RCC 7860 (cell line): ENCODE measurements around the gene BTG2.
"Not testable (repeated sequence)": the region's sequence is repeated elsewhere in the genome, so short reads cannot be mapped to it uniquely, and the experiment has no call there.

Experiments used
- DNase-seq: peaks from one replicate; pipeline ENCODE4 v3.0.0-alpha.2; 2015; ENCODE audit warnings: low spot score
- FAIRE-seq: peaks from 2 replicates; lab custom pipeline; 2012; peaks lifted over from hg19 to GRCh38; lab: Jason Lieb, UNC

The BTG2 gene, protein sequence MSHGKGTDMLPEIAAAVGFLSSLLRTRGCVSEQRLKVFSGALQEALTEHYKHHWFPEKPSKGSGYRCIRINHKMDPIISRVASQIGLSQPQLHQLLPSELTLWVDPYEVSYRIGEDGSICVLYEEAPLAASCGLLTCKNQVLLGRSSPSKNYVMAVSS

DNA sequence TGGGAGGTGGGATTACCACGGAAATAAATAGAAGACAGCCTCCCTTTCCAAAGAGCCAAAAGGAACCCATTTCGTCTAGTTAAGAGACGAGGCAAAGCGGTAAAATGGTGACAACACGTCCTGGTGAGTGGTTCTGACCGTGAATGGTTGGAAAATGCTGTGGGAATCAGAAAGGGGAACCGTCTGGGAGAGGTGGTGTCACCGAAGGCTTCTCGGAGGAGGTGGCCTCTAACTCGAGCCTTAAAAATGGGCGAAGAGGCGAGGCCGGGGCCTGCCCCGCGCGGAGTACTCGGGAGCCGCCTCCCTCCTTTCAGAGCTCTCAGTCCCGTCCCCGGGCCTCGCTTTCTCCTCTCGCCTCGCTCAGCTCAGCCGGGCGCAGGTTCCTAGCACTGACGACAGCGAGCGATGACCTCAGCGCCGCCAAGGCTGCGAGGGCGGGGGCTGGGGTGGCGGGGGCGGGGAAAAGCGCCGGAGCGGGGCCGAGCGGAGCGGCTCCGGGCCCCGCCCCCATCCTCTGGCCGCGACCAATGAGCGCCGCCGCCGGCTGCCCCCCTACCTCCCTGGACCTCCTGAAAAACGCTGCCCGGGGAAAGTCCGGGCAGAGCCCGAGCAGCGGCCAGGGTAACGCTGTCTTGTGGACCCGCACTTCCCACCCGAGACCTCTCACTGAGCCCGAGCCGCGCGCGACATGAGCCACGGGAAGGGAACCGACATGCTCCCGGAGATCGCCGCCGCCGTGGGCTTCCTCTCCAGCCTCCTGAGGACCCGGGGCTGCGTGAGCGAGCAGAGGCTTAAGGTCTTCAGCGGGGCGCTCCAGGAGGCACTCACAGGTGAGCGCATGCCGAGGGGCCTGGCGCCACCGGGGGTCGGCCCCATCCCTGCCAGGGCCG is at the start of gene BTG2:
TSS of gene BTG2 (plus strand) at position 601 of the 890 bp plus-strand sequence. CDS start at position 689, 88 bp downstream.
- FAIRE-seq, result no peak
- DNase-seq, result peak; percentile 68

DNA sequence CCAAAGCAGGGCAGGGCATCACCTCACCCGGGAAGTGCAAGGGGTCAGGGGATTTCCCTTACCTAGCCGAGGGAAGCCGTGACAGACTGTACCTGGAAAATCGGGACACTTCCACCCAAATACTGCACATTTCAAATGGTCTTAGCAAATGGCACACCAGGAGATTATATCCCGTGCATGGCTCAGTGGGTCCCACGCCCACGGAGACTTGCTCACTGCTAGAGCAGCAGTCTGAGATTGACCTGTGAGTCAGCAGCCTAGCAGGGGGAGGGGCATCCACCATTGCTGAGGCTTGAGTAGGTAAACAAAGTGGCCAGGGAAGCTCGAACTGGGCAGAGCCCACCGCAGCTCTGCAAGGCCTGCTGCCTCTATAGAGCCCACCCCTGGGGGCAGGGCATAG is 48.7 kb upstream of the BTG2 start:
- DNase-seq, FAIRE-seq: not testable (repeated sequence)

DNA sequence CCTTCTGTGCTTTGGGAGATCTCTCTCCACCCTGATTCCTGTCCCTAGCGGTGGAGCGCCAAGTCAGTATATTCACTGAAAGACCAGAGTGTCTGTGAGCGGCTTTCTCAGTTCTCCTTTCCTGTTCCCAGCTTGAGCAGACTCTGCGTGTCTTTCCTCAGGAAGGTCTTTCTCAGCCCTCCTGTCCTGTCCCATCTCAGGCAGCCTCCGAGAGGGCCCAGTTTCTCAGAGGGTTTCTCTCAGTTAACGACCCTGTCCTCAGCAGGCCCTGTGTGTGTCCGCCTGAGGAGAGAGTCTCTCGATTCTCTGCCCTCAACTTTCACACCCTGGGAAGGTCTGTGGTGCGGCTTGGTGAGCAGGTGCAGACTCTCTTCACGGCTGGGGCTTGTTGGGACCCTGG is 41.8 kb upstream of the BTG2 start:
- no peak for FAIRE-seq
- DNase-seq, result no peak

DNA sequence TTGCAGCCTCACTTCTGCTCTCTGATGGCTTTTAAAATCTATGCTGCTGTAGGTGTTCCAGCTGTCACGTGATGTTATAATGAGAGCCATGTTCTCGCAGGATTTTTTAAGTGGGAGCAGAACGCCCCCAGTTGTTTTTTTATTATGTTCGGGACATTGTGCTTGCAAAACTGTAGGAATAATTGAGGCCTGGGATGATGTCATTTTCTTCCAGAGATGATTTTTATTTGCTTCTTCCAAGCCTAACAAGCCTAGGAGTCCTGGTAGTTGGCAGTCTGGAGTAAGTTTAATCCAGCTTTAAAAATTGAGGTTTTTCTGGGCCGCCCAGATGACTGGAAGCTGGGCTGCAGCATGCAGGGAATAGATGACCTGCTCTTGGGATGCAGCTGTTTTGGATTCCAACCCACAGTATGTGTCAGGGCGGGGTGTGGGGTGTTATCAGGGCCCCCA is 41.2 kb upstream of the BTG2 start:
- FAIRE-seq, result no peak

DNA sequence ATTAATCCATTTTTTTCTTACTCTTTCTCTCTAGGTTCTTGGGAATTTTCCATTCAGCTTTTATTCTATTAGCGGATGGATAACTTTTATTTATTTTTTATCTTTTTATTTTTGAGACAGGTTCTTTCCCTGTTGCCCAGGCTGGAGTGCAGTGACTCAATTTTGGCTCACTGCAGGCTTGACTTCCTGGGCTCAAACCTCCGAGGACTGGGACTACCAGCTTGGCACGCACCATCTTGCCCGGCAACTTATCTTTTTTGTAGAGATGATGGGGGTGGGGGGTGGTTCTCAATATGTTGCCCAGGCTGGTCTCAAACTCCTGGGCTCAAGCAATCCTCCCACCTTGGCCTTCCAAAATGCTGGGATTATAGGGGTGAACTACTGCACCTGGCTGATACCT is 39.8 kb upstream of the BTG2 start:
- no peak for DNase-seq
- no peak for FAIRE-seq

More for the DNA sequence above, 41.2 kb upstream of the BTG2 start:
- no peak for DNase-seq

DNA sequence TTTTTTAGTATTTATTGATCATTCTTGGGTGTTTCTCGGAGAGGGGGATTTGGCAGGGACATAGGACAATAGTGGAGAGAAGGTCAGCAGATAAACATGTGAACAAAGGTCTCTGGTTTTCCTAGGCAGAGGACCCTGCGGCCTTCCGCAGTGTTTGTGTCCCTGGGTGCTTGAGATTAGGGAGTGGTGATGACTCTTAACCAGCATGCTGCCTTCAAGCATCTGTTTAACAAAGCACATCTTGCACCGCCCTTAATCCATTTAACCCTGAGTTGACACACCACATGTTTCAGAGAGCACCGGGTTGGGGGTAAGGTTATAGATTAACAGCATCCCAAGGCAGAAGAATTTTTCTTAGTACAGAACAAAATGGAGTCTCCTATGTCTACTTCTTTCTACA is 39.2 kb upstream of the BTG2 start:
- FAIRE-seq, DNase-seq: not testable (repeated sequence)

DNA sequence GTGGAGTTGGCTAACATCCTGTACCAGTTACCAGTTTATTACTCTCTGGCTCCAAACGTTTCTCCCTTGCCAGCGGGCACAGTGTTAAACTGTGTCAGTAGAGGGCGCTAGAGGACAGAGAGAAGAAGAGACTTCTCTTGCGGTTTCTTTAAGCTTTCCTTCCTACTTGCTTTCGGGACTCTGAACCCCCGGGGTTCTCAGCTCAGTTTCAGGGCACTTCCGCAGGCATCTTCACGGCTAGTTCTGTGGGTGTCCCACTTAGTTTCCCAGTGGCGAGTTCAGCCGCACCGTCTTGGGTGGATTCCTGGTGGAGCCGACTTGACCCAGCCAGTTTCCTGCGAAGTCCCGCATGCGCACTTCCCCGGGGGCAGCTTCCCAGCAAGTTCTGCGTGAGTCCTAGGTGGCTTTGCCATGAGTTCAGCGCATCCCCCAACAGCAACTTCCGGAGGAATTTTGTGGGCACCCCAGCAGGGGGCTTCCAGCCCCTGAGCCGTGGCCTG is 37.9 kb upstream of the BTG2 start:
- DNase-seq (peak; percentile 63), FAIRE-seq (no peak)

DNA sequence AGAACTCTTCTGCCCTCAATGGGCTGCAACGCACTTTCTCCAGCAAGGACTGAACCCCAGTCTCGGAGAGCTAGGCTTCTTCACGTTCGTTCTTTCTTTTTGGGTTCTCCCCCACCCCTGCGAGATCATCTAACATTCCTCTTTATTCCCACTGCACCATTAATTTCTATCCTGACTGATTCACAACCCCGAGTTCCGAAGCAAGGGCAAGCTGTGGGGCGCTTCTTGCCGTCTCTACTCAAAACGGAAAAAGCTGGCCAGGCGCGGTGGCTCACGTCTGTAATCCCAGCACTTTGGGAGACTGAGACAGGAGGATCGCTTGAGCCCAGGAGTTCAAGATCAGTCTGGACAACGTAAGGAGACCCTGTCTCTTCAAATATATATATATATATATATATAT is 37.4 kb upstream of the BTG2 start:
- FAIRE-seq, result no peak

DNA sequence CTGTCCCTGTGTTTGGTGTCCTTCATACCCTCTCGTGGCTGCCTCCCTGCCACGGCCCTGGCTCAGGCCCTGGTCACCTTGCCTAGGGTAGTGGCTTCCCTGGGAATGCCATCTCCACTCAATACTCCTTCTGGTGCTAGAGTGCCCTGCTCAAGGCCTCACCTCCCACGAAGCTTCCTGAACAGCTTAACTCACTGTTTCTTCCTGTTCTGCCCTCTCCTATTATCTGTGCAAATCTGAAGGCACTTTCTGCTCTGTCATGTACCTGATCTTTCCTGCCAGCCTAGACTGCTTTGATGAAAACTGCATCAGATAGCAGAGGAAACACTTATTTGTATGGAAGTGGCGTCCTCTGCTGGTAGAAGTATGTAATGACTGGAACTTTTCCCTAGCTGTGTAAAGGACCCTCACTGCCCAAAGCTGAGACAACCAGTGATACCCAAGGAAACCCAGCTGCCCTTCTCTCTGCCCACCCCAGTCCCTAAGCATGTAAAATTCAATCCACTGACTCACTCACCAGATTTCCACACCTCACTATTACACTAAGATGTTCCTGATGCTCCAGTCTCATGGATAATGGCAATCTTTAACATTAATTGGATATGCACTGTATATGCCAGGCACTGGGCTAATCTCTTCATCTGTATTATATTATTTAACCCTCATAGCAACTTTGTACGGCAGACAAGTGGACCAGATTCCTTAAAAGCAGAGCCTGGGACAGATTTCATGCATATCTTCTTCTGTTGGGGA is 36.2 kb upstream of the BTG2 start:
- DNase-seq, result peak; percentile 62
- no peak for FAIRE-seq

More for the DNA sequence above, 37.4 kb upstream of the BTG2 start:
- no peak for DNase-seq

DNA sequence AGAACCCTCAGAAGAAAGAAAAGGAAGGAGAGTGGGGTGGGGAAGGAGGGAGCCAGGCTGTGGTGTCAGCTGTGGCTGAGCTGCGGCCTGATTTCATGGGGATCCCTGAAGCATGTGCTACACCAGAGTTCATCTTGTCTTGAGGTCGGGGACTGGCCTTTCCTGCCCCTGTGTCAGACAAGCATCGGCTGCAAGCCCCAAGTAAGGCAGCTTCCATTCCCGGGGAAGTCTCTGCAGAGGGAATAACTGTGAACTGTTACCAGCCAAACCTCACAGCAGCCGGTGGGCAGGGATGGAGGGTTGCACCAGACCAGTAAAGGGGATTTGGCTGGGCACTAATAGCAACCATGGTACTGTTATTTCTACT is 35.7 kb upstream of the BTG2 start:
- DNase-seq (no peak), FAIRE-seq (no peak)

DNA sequence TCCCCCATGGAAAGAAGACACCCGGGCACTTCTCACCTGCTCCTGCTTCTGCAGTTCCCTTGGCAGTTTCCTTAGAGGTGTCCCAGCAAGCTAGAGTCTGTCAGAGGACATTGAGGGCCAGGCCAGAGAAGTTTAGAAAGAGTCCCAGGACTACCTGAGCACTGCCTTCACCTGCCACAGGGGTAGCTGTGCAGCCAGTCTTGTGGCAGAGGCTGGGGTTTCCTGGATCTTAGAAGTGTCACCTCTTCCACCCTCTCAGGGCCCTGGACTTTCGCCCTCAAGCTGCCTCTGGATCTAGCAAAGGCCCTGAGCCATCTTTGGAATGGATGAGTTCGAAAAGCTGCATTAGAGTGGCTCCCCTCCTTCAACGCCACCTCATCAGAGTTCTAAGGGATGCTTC is 34.9 kb upstream of the BTG2 start:
- DNase-seq (no peak), FAIRE-seq (no peak)

DNA sequence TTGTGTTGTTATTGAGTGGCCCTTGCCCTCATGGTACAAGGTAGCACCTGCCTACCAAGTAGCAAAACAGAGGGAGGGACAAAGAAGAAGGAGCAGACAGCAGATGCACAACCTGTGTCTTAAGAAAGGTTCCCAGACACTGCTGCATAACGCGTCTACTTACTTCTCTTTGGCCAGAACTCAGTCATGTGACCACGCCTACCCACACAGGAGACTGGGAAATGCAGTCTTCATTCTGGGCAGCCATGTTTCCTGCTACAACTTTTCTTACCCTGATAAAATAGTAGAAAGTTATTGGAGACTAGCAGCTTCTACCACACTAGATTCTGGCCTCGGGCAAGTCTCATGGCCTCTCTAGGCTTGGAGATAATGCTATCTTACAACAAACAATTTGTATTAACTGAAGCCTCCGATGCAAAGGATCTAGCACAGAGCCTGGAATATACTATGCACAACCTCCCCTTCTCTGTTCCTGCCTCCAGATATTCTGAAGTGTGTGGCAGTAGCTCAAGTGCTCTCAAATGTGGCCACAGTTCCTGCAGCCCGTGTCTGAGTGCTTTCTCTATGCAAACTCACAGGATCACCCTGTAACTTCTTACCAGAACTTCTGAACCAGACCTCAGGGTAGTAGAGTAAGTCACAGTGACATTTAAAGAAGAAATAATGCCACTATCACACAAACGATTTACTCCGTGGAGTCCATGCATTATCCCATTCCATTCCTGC is 34.1 kb upstream of the BTG2 start:
- FAIRE-seq (no peak), DNase-seq (no peak)

DNA sequence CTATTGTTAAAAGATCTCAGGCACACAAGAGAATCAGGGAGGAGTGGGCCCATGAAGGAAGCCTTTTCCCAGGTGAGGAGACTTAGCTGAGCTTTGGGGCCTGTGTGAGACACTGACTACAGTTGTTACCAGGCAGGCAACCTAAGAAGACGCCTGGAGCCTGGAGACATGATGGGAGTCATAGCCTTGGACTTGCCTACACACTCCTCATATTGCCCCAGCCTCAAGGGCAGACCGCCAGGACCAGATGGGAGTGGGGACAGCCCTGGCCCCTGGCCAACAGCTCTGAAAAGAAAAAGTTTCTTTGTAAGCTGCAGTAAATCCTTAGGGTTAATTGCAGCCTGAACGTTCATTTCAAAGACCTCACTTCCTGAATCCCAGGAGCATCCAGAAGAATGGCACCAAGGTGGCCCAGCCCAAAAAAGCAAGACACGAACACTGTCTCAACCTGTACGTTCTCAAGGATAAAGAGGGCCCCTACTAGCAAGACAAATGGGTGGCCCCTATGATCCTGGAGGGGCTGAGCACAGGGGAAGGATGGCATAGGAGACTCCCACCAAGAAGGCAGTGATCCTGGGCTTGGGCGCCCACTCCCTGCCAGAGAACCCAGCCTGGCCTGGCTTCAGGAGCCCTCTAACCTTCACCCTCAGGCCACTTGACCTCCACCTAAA is 33.2 kb upstream of the BTG2 start:
- no peak for DNase-seq

DNA sequence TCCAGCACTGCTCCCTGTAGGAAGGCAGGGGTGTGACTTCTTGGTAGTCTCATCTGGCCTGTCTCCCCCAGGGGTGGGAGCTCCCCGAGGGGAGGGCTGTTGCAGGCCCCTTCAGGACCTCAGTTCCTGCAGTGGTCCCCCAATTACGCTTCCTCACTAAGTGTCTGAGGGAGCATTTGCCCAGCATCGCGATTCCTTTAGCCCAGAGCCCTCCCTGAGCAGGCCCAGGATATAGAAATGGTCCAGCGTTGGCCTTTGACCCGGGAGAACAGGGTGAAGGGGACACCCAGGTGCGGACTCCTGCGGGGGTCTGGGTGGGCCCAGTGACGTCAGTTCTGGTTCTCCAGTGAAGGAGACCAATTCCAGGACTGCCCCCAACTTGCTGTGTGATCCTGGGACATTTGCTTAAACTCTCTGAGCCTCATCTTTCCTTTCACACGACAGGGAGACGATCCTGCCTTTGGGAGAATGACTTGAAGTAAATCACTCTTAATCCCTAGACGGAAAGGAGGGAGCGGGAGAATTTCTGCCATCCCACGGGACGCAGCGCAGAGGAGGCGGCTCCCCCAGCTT is 32.6 kb upstream of the BTG2 start:
- FAIRE-seq (no peak), DNase-seq (no peak)

More for the DNA sequence above, 33.2 kb upstream of the BTG2 start:
- FAIRE-seq, result no peak

DNA sequence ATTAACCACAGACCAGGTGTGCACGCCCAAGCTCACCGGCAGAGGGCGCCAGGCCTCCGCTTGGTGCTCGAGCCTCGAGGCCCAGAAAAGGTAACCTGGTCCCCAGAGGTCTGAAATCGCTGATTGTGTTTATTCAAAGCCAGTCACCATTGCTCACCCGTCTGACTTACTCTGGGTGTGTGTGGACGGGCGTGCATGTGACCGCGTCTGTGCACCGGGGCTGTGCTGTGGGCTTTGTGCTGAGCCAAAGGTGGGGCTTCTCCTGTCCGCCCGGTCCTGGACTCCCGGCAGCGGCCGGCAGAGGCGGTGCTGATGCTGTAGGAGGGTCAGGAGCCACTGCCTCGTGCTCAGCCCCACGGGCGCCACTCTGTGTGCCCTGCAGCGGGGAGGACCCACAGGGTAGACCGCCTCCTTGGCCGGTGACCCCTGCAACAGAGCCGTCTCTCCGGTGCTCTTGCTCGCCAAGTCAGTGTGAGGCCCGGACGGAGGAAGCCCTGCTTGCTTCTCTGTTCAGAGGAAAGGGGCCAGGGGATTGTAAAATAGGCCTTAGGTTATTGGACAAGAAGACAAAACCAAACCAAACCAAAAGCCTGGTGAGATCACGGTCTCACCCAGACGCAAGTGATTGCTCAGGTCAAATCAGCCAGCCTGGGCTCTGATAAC is 32.0 kb upstream of the BTG2 start:
- FAIRE-seq (no peak), DNase-seq (peak; percentile 69)

DNA sequence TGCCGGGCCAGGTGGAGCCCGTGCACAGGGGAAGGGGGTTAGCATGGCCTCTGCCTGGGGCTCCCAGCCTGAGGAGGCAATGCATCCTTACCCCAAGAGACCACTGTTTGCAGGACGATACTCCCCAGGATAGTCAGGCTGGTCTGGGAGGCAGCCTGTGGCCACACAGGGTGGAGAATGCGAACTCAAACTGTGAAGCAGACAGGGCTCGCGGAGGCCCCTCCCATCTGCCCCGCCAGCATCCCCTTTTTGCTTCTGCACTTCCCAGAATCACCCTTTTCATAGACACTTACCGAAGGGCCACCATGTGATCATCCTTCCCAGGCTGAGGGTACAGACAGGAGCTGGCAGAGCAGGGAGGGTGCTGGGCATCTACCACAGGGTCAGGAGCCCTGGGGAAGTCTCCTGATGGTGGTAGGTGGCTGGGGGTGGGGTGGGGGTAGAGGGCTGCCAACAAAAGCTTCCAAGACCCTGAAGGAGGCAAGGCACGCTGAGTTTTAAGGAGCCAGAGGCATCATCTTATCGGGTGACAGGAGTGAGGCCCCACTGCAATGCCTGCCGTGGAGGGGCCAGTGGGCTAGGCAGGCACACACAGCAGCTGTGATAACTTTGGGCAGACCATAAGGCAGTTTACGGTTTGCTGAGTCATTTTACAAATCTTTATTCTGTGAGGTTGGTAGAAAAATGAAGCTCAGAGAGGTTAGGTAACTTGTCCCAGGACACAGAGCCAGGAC is 31.3 kb upstream of the BTG2 start:
- FAIRE-seq, result no peak
- DNase-seq, result no peak

DNA sequence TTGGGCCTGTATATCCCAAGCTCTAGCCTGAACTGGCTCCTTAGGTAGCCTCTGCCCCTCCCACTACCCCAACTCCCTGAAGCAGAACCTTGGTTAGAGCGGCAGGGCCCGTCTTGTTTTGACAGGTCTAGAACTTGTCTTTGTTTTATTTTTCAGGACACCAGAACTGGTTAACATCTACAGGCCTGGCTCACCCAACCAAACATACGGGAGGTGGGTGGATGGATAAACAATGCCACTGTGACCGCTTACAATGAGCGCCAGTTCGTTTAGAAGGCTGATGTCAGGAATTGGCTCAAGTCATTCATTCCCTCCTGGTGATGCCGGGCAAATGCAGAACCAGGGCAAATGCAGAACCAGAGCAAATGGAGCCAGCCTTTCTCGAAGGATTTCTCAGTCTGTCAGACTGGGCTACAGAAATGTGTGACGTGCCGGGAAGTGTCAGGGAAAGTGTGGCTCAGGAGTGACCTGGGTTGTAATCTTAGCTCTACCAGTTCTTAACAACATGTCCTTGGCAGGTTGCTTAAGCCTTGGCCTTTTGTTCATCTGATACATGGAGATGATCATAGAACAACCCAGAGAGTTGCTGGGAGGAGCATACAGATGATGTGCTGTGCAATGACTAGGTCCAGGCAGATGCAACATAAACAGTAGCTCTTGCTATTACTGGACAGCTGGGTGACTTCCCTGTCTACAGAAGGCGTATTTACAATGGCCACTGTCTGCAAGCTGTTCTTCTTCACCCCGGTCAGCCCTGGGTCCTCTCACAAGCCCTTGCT is 30.5 kb upstream of the BTG2 start:
- no peak for FAIRE-seq
- no peak for DNase-seq
